K562 (cell line): ENCODE results near the gene BRWD1. TPM values are rescaled to one million over a fixed set of nuclear protein-coding genes. Genes with fewer than 3 reads are reported as not detected.
A peak's percentile ranks its signal among the peaks of the same experiment; 100 is the strongest.

Source experiments
- ATAC-seq: fragments of 200-7000 bp; cut with Tn5 transposase; 3 replicates; pipeline ENCODE4 v1.9.1; 2020; ENCODE audit warnings: moderate library complexity
- BruUV-seq: library from RNA; stranded (reverse); fragments of 400-500 nt; replicated peaks from 2 replicates; lab custom pipeline; 2021; lab: Mats Ljungman, UMichigan
- CTCF ChIA-PET: fragments of 300-600 bp; formaldehyde crosslinking; extraction: SDS; loops from one replicate; lab custom pipeline; 2021; ENCODE audit warnings: low intra/inter-chr PET ratio; lab: Yijun Ruan, JAX
- POLR2A ChIA-PET: fragments of 300-600, 350-650 bp; sonication (Branson Sonifier 250); formaldehyde crosslinking; extraction: SDS; loops from one replicate; lab custom pipeline; 2021; ENCODE audit warnings: antibody characterized with exemption, inconsistent platforms; lab: Yijun Ruan, JAX
- DNase-seq, 4 experiments: peaks; one replicate each; pipeline versions ENCODE4 v3.0.0 to v3.0.0-alpha.2; 2011 to 2018; ENCODE audit warnings: low spot score in 3 of 4, mixed read lengths in 3 of 4; ENCODE audit errors: extremely low read depth in 1 of 4
- FAIRE-seq: peaks from 2 replicates; lab custom pipeline; 2011; peaks lifted over from hg19 to GRCh38; lab: Jason Lieb, UNC
- H2AFZ ChIP-seq: 2 replicates; pipeline ENCODE4 v1.6.0; 2011; ENCODE audit warnings: low read depth, low read length, control low read depth, inconsistent platforms
- H3K27ac ChIP-seq: fragments of 200-600 bp; 3 replicates; pipeline ENCODE4 v1.8.0; 2011; ENCODE audit warnings: low read depth, mild to moderate bottlenecking, control low read depth, inconsistent platforms, low read length, moderate library complexity, mixed read lengths; ENCODE audit errors: extremely low read depth
- H3K27me3 ChIP-seq, 2 experiments: fragments of 300-600 bp in 1 of 2; 2 replicates in 1 of 2; 3 replicates in 1 of 2; pipeline versions ENCODE4 v1.6.0 to v1.8.0; 2011; ENCODE audit warnings: inconsistent platforms in 2 of 2, low read length in 2 of 2, mild to moderate bottlenecking in 1 of 2, mixed read lengths in 1 of 2, moderate library complexity in 1 of 2; ENCODE audit not compliant: control insufficient read depth in 2 of 2, insufficient read depth in 2 of 2
- H3K36me3 ChIP-seq: fragments of 300-600 bp; 3 replicates; pipeline ENCODE4 v1.8.0; 2011; ENCODE audit warnings: mild to moderate bottlenecking, low read length, inconsistent platforms; ENCODE audit not compliant: control insufficient read depth, insufficient read depth
- H3K4me1 ChIP-seq, 2 experiments: fragments of 200-600 bp in 1 of 2; replicated peaks in 1 of 2; 2 replicates in 1 of 2; 3 replicates in 1 of 2; pipeline versions ENCODE4 v1.5.1 to v1.8.0; 2011; ENCODE audit warnings: inconsistent platforms in 2 of 2, low read length in 2 of 2, mild to moderate bottlenecking in 1 of 2, mixed read lengths in 1 of 2, moderate library complexity in 1 of 2; ENCODE audit not compliant: control insufficient read depth in 2 of 2, insufficient read depth in 2 of 2
- H3K4me2 ChIP-seq: 2 replicates; pipeline ENCODE4 v1.6.1; 2011; ENCODE audit warnings: low read length, control low read depth, inconsistent platforms, mixed read lengths; ENCODE audit not compliant: insufficient read depth
- H3K4me3 ChIP-seq: fragments of 200-600 bp; sonication (generic), shearing (Covaris generic); 2 replicates; pipeline ENCODE4 v1.5.1; 2016; ENCODE audit warnings: control low read depth, inconsistent platforms
- H3K79me2 ChIP-seq: fragments of 200-600 bp; 3 replicates; pipeline ENCODE4 v1.8.0; 2011; ENCODE audit warnings: low read length, inconsistent platforms; ENCODE audit not compliant: control insufficient read depth, insufficient read depth
- H3K9ac ChIP-seq, 2 experiments: 2 replicates each; pipeline versions ENCODE4 v1.6.0 to v1.6.1; 2011; ENCODE audit warnings: low read depth in 2 of 2, low read length in 2 of 2, control low read depth in 1 of 2, inconsistent platforms in 1 of 2, mild to moderate bottlenecking in 1 of 2, mixed read lengths in 1 of 2; ENCODE audit not compliant: insufficient read depth in 1 of 2
- H3K9me1 ChIP-seq: one replicate; pipeline ENCODE4 v1.6.0; 2011; ENCODE audit warnings: inconsistent platforms, mild to moderate bottlenecking, low read length, moderate library complexity; ENCODE audit not compliant: control insufficient read depth, insufficient read depth
- H3K9me3 ChIP-seq: replicated peaks from 2 replicates; pipeline ENCODE4 v1.5.1; 2011; ENCODE audit warnings: low read depth, low read length, inconsistent platforms; ENCODE audit not compliant: control insufficient read depth, insufficient read depth
- H4K20me1 ChIP-seq: replicated peaks from 2 replicates; pipeline ENCODE4 v1.6.1; 2011; ENCODE audit warnings: low read length, inconsistent platforms, mixed read lengths; ENCODE audit not compliant: control insufficient read depth, insufficient read depth
- CAMTA2 ChIP-seq: fragments of 250-450 bp; sonication (Bioruptor Pico); conservative IDR thresholded peaks from 2 replicates; pipeline ENCODE4 v1.5.1; 2022
- GABPA ChIP-seq: fragments of 200-800 bp; sonication (Bioruptor generic); conservative IDR thresholded peaks from 2 replicates; pipeline ENCODE4 v1.6.1; 2016; ENCODE audit warnings: low read depth, missing genetic modification characterization, missing compliant biosample characterization
- HSF4 ChIP-seq: fragments of 250-450 bp; sonication (Bioruptor Pico); IDR thresholded peaks from 2 replicates; pipeline ENCODE4 v2.1.2; 2022; ENCODE audit warnings: mild to moderate bottlenecking, moderate library complexity, borderline replicate concordance
- KLF13 ChIP-seq: fragments of 450-650 bp; IDR thresholded peaks from 2 replicates; pipeline ENCODE4 v1.6.1; 2016; ENCODE audit warnings: missing genetic modification characterization, low read depth, mild to moderate bottlenecking, missing compliant biosample characterization, moderate library complexity, borderline replicate concordance
- NFIC ChIP-seq: fragments of 450-650 bp; IDR thresholded peaks from 2 replicates; pipeline ENCODE4 v1.6.1; 2017; ENCODE audit warnings: mild to moderate bottlenecking, inconsistent platforms
- NR3C1 ChIP-seq: sonication (generic); formaldehyde crosslinking; IDR thresholded peaks from 2 replicates; pipeline ENCODE4 v1.8.1; 2022; ENCODE audit warnings: missing genetic modification reagents
- PHF21A ChIP-seq: fragments of 450-650 bp; IDR thresholded peaks from 2 replicates; pipeline ENCODE4 v1.6.1; 2017; ENCODE audit warnings: low read depth, borderline replicate concordance
- RBM14 ChIP-seq: fragments of 200-400 bp; formaldehyde crosslinking; IDR thresholded peaks from 2 replicates; pipeline ENCODE4 v1.6.1; 2018; ENCODE audit warnings: low read depth, mild to moderate bottlenecking, low read length, moderate library complexity, borderline replicate concordance; ENCODE audit not compliant: insufficient read depth
- TCF3 ChIP-seq: sonication (generic); formaldehyde crosslinking; IDR thresholded peaks from 2 replicates; pipeline ENCODE4 v1.4.0; 2020; ENCODE audit warnings: mild to moderate bottlenecking, missing genetic modification reagents
- ZNF75A ChIP-seq: fragments of 450-650 bp; formaldehyde crosslinking; IDR thresholded peaks from 2 replicates; pipeline ENCODE4 v1.4.0; 2020; ENCODE audit warnings: mild to moderate bottlenecking
- WGBS: fragments of 100-300 bp; shearing (Covaris generic); methylation state at CpG from one replicate; pipeline ENCODE4 v1.1.6; 2016; ENCODE audit warnings: low coverage, mixed read lengths; ENCODE audit not compliant: insufficient coverage; ENCODE audit errors: missing lambda C conversion rate; 5-methylcytosine and 5-hydroxymethylcytosine counted together
- in situ Hi-C: fragments of 300-500 bp; cut with MboI; formaldehyde crosslinking; loops from 4 replicates; pipeline ENCODE4 v1.15.0; 2018; ENCODE audit warnings: inconsistent platforms, mixed read lengths
- intact Hi-C: fragments of 100-400 bp; cut with micrococcal nuclease; formaldehyde crosslinking; loops from 2 replicates; pipeline ENCODE4 v1.14.2; 2022
- polyA plus RNA-seq, 8 experiments: library from polyadenylated mRNA; depleted of rRNA in 4 of 8; stranded (reverse) in 5 of 8; unstranded in 3 of 8; fragments of >200 nt; fragmentation: Nextera tagmentation in 2 of 8; fragmentation: Illumina TruSeq in 1 of 8; extraction: Ambion mirVana in 2 of 8; extraction: Trizol in 1 of 8; gene quantifications; 2 replicates each; pipeline versions ENCODE4 v1.2.1 to v1.2.3, GENCODE V29; 2011 to 2014; ENCODE audit warnings: inconsistent platforms in 1 of 8, missing spikeins in 1 of 8
- total RNA-seq, 7 experiments: library from RNA; depleted of rRNA in 6 of 7; stranded (reverse); fragments of >200 nt in 6 of 7; fragmentation: Illumina TruSeq in 2 of 7; extraction: Trizol in 2 of 7; gene quantifications; 2 replicates each; pipeline versions ENCODE4 v1.2.1 to v1.2.3, GENCODE V29; 2011 to 2021; ENCODE audit warnings: low replicate concordance in 1 of 7
- TF ChIP-seq, protein P1 (sequence below), 2 experiments: IDR thresholded peaks; 2 replicates each; pipeline ENCODE4 v1.6.1; 2012; ENCODE audit warnings: improper control_type of control experiment in 2 of 2, low read depth in 2 of 2, low read length in 2 of 2, borderline replicate concordance in 1 of 2

BRWD1 gene
- total and polyA plus RNA-seq, 9 of the 15 experiments (the other 6 are each of a cell fraction or from before 2014, with no cell fraction given): 10.1 to 60.2 (median 34.1) TPM

DNA sequence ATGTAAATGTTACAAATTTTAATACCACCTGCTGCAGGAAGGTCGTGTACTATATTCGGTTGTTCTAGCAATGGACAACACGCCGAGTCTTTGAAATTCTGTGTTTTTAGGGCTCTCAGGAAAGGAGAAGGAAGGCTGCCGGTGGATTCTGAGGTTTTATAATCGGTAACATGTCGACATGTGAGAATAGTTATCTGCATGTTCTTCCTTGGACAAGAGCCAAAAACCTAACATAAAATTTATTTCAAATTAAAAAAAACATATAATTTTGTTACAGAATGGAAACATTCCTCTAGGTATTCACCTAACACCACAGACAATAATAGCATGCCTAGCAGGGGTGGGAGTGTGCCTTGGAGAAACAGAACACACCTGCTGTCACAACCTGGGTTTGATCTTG, 135.0 kb downstream of the BRWD1 start:
- H3K27ac ChIP-seq: no peak overlapping the region
- DNase-seq: no peak
- no TSS peak for BruUV-seq
- ATAC-seq: no peak
- no peak overlapping the region for H3K4me2 ChIP-seq
- H3K4me3 ChIP-seq: no peak overlapping the region
- POLR2A ChIA-PET: interaction anchor here (0.7 to 1.3 kb wide), 2 partner anchors 11 to 15 kb away, joined by 3 to 4 read pairs; no protein-coding TSS in a partner anchor
- peaks cover 3% of the 10 kb centered on the region for H3K9me1 ChIP-seq
- peaks cover 82% of the 10 kb centered on the region for H3K36me3 ChIP-seq
- no peak for FAIRE-seq
- CTCF ChIA-PET: no interaction called here
- intact Hi-C loops: no loop called here
- H4K20me1 ChIP-seq: peaks cover 5% of the 10 kb centered on the region
- 84% methylated on average over 7 of the region's 7 CpGs for WGBS
- H3K27me3 ChIP-seq: no peaks in the 10 kb centered on the region
- H2AFZ ChIP-seq: no peak overlapping the region
- peak; percentile 72 for TF ChIP-seq NFIC
- no peak for TF ChIP-seq HSF4 (CRISPR knock-in tag)
- TF ChIP-seq, all 486 proteins: peak for 1
- no peak overlapping the region for H3K9ac ChIP-seq
- H3K4me1 ChIP-seq: peaks cover 8 to 14% of the 10 kb centered on the region in 2 experiments; a peak in 4 of 5 replicates
- no peaks in the 10 kb centered on the region for H3K9me3 ChIP-seq
- in situ Hi-C loops: no loop called here
- H3K79me2 ChIP-seq: peaks cover 75% of the 10 kb centered on the region

DNA sequence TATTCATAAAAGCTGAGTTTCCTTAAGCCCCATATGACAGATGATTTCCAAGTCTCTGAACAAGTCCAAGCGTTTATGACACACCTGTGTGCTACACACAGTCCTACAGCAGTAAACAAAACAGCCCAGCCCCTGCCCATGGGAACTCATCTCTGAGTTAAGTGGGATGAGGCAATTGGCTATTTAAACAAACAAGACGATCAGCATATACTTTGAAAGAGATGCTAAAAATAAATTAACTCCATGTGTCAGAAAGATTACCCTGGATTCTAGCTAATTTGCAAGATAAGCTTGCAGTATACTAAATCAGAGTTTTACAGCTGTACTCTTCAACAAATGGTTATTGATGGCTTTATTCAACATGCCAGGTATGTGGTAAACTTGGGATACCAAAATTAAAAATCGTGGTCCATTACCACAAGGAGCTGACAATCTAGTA, 137.1 kb downstream of the BRWD1 start:
- 20% methylated on average over 3 of the region's 3 CpGs for WGBS
- Histone ChIP-seq H3K9ac (no peak overlapping the region), H3K4me1 (peaks cover under 1 to 7% of the 10 kb centered on the region in 2 experiments; a peak in 1 of 5 replicates), H3K9me3 (no peaks in the 10 kb centered on the region), H3K27me3 (no peaks in the 10 kb centered on the region), H3K79me2 (peaks cover 55% of the 10 kb centered on the region), H4K20me1 (peaks cover 5% of the 10 kb centered on the region), H2AFZ (no peak overlapping the region), H3K9me1 (peaks cover 3% of the 10 kb centered on the region), H3K27ac (no peak overlapping the region), H3K36me3 (peaks cover 98% of the 10 kb centered on the region), H3K4me2 (no peak overlapping the region), H3K4me3 (no peak overlapping the region)
- ATAC-seq (no peak), FAIRE-seq (no peak), DNase-seq (no peak)
- CTCF ChIA-PET: interaction anchor here (1.7 kb wide), 1 partner anchor 442 kb away, joined by 5 read pairs; no protein-coding TSS in a partner anchor
- no TSS peak for BruUV-seq
- TF ChIP-seq, protein P1, sequence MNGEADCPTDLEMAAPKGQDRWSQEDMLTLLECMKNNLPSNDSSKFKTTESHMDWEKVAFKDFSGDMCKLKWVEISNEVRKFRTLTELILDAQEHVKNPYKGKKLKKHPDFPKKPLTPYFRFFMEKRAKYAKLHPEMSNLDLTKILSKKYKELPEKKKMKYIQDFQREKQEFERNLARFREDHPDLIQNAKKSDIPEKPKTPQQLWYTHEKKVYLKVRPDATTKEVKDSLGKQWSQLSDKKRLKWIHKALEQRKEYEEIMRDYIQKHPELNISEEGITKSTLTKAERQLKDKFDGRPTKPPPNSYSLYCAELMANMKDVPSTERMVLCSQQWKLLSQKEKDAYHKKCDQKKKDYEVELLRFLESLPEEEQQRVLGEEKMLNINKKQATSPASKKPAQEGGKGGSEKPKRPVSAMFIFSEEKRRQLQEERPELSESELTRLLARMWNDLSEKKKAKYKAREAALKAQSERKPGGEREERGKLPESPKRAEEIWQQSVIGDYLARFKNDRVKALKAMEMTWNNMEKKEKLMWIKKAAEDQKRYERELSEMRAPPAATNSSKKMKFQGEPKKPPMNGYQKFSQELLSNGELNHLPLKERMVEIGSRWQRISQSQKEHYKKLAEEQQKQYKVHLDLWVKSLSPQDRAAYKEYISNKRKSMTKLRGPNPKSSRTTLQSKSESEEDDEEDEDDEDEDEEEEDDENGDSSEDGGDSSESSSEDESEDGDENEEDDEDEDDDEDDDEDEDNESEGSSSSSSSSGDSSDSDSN (IDR thresholded peaks at IDR 0.05; ENCODE audit: borderline replicate concordance in 1 of 2, low read depth in 2 of 2, low read length in 2 of 2): no peak
- TF ChIP-seq RBM14 (no peak), CAMTA2 (no peak), ZNF75A (CRISPR knock-in tag) (no peak), PHF21A (no peak), GABPA (no peak), KLF13 (tag) (no peak), NR3C1 (CRISPR knock-in tag) (no peak), TCF3 (CRISPR knock-in tag) (peak; percentile 59)
- intact Hi-C loops (no loop called here), in situ Hi-C loops (no loop called here)
- POLR2A ChIA-PET: no interaction called here
